GM04504 (cell line): ENCODE results near the gene TAS1R3.

Experiments
- DNase-seq: peaks from one replicate; pipeline ENCODE4 v3.0.0-alpha.2; 2012; ENCODE audit warnings: low read depth

TAS1R3 gene

DNA sequence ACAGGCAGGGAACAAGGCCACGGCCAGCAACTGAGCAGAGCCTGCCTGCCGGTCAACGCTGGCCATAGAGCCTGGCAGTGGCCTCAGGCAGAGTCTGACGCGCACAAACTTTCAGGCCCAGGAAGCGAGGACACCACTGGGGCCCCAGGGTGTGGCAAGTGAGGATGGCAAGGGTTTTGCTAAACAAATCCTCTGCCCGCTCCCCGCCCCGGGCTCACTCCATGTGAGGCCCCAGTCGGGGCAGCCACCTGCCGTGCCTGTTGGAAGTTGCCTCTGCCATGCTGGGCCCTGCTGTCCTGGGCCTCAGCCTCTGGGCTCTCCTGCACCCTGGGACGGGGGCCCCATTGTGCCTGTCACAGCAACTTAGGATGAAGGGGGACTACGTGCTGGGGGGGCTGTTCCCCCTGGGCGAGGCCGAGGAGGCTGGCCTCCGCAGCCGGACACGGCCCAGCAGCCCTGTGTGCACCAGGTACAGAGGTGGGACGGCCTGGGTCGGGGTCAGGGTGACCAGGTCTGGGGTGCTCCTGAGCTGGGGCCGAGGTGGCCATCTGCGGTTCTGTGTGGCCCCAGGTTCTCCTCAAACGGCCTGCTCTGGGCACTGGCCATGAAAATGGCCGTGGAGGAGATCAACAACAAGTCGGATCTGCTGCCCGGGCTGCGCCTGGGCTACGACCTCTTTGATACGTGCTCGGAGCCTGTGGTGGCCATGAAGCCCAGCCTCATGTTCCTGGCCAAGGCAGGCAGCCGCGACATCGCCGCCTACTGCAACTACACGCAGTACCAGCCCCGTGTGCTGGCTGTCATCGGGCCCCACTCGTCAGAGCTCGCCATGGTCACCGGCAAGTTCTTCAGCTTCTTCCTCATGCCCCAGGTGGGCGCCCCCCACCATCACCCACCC lies at the start of gene TAS1R3:
TAS1R3 (plus strand) TSS at position 213 of the 898 bp plus-strand sequence; CDS start at position 279, 66 bp downstream.
- no peak for DNase-seq

GRCh38 chr1:1281533-1282321 lies 49.4 kb upstream of the TAS1R3 start:
- DNase-seq, result no peak

- DNase-seq, result no peak
Measured at GRCh38 chr1:1282998-1283397, 48.1 kb upstream of the TAS1R3 start.

GRCh38 chr1:1283821-1284220 lies 47.3 kb upstream of the TAS1R3 start:
- no peak for DNase-seq

- DNase-seq, result no peak
Measured at GRCh38 chr1:1284221-1285101, 46.6 kb upstream of the TAS1R3 start.

DNA sequence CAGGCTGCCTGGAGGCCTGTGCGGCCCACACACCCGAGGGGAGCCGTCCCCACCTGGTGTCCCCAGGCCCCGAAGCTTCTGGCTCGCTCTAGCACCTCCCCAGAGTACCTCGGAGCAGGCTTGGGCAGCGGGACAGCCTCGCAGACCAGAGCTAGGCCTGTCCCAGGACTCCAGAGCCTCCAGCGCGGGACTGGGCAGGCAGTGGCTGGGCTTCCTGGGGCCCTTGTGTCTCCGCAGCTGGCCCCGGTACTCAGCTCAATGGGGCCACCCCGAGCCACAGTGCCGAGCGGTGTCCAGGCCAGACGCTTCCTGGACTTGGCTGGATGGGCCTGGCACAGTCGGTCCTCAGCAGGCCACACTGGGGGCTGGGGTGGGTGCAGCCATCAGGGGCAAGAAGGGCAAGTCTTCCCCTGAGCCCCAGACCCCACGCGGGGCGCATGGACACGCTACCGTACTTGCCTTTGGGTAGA lies 45.9 kb upstream of the TAS1R3 start:
- no peak for DNase-seq

- DNase-seq, result no peak
Measured at GRCh38 chr1:1285611-1286311, 45.3 kb upstream of the TAS1R3 start.

DNA sequence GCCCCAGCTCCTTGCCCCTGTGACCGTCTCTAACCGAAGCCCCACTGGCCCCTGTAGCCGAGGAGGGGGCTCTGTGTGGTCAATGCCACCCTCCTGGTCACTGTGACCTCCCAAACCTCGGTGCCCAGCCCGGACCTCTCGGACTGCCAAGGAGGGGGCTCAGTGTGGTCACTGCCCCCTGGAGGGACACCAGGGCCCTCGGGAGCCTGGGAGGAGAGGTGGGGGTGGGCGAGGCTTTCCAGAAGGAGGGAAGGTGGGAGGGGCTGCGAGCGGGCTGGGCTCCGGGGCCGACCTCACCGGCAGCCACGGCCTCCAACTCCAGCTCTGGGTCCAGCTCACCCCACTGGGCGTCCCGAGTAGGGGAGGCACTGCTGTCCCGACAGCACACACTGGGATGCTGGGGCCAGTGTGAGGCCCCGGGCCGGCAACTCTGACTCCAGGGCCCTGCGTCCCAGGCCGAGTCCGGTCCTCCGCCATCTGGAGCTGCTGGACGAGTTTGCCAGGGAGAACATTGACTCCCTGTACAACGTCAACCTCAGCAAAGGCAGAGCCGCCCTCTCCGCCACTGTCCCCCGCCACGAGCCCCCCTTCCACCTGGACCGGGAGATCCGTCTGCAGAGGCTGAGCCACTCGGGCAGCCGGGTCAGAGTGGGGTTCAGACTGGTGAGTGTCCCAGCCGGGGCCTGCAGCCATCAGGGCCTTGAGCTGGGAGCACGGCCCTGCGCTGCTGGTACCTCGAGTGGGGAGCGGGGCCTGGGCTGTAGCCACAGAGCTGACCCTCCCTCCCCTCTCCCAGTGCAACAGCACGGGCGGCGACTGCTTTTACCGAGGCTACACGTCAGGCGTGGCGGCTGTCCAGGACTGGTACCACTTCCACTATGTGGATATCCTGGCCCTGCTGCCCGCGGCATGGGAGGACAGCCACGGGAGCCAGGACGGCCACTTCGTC lies 44.5 kb upstream of the TAS1R3 start:
- DNase-seq, result no peak

DNA sequence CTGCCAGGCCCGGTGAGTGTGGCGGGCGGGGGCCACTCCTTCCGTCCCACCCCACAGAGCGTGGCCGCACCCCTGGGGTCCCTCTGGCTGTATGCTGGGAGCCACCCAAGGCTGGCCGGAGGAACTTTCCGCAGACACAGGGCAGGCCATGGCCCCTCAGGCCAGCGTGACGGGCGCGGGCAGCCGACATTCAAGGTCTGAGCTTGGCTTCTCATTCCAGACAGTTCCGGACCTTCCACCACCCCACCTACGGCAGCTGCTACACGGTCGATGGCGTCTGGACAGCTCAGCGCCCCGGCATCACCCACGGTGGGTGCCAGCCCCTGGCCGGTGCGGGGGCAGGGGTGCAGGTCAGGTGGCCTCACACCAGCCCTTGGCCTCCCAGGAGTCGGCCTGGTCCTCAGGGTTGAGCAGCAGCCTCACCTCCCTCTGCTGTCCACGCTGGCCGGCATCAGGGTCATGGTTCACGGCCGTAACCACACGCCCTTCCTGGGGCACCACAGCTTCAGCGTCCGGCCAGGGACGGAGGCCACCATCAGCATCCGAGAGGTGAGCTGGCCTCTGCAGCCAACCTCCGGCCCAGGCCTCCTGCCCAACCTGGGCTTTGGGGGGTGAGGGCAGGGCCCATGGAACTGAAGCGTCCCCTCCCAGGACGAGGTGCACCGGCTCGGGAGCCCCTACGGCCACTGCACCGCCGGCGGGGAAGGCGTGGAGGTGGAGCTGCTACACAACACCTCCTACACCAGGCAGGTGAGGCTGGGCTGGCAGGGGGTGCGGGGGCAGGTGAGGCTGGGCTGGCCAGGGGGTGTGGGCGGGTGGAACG lies 43.6 kb upstream of the TAS1R3 start:
- no peak for DNase-seq

GRCh38 chr1:1290238-1290731 lies 40.8 kb upstream of the TAS1R3 start:
- DNase-seq, result no peak

DNA sequence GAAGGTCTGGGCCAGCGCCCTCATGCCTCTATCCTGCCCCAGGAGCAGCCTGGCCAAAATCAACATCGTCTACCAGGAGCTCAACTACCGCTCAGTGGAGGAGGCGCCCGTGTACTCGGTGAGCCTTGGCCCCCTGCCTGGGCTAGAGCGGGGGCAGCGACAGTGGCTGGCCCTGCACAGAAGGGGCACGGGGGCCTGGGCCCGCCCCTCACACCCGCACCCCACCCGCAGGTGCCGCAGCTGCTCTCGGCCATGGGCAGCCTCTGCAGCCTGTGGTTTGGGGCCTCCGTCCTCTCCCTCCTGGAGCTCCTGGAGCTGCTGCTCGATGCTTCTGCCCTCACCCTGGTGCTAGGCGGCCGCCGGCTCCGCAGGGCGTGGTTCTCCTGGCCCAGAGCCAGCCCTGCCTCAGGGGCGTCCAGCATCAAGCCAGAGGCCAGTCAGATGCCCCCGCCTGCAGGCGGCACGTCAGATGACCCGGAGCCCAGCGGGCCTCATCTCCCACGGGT lies 40.0 kb upstream of the TAS1R3 start:
- DNase-seq, result no peak

DNA sequence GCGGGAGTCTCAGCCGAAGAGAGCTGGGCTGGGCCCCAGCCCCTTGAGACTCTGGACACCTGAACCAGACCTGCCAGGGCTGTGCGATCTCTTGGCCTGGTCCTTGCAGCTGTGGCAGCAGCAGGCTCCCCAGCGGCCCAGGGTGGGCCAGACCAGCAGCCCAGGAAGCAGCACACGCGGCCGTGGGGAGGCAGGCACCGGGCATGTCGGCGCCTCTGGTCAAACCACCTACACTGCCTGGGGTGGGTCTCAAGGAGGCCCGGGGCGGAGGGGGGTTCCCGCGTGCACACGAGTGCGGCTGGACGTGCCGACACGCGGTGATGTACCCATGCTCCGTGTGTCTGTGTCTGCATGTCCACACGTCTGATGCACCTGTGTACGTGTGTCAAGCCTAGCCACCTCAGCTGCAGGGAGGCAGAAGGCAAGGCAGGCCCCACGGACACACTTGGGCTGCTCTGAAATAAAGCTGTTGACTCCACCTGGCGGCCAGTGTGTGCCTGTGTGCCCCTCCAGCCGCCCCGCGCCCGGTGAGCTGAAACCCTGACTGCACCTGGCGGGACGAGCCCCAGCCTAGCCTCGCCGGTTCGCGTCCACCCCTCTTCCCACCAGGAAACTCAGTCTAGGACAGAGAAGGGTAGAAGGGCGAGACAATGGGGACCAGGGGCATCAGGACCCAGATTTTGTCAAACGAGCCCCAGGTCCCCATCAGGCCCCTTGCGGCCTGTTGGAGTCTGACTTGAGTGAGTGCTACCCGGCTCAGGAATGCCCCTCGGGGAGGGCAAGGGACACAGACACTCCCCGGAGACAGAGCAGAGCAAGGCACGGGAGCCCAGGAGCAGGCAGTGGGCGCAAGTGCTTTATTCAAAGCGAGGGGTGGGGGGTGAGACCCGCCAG lies 39.3 kb upstream of the TAS1R3 start:
- no peak for DNase-seq

DNA sequence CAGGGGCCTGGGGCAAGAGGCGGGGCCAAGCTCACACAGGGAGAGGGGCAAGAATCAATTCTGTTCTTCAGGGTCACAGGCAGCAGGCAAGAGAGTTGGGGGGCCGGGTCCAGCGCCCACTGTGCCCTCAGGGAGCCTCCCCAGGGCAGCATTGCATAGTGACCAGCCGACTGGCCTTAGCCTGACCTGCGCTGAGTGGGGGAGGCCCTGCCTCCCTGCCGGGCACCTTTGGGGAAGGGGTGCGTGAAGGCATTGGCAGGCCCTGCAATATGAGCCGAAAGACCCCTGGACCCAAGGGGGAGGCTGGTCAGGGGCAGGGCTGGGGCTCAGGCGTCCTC lies 38.7 kb upstream of the TAS1R3 start:
- DNase-seq, result no peak

- no peak for DNase-seq
Measured at GRCh38 chr1:1292851-1293250, 38.2 kb upstream of the TAS1R3 start.

- DNase-seq, result no peak
Measured at GRCh38 chr1:1293263-1294249, 37.5 kb upstream of the TAS1R3 start.

DNA sequence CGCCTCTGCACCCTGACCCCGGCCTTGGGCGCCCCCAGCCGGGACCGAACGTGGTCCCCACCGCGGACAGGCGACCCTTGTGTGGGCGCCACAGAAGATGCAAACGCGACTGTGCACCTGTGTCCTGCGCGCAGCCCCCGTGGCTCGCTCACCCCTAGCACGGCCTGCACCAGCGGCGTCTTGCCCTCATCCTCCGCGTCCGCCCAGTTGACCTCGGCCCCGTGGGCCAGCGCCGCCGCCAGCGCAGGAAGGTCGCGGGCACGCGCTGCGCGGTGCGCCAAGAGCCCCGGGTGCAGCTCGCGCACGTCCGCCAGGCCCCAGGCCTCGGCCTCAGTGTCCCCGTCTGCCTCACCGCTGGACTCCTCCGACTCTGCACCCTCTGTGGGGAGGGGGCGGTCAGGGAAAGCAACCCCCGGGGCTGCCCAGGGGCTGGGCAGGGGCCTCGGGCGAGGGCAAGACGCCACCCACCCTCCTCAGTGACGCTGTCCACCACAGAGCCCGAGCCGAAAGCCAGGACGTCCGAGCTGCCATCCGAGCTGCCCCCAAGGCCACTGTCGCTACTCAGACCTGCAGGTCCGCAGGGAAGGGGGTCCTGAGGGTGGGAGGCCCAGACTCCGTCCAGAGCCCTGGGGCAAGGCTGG lies 36.7 kb upstream of the TAS1R3 start:
- DNase-seq, result no peak
